Measurements from ENCODE around the gene EYA2. TPM values are rescaled to one million over a fixed set of nuclear protein-coding genes. Genes with fewer than 3 reads are reported as not detected.

EYA2 gene
- total and polyA plus RNA-seq, 2 donors (not counting 3 experiments of a cell fraction or from before 2014, with no cell fraction given) = not detected

DNA sequence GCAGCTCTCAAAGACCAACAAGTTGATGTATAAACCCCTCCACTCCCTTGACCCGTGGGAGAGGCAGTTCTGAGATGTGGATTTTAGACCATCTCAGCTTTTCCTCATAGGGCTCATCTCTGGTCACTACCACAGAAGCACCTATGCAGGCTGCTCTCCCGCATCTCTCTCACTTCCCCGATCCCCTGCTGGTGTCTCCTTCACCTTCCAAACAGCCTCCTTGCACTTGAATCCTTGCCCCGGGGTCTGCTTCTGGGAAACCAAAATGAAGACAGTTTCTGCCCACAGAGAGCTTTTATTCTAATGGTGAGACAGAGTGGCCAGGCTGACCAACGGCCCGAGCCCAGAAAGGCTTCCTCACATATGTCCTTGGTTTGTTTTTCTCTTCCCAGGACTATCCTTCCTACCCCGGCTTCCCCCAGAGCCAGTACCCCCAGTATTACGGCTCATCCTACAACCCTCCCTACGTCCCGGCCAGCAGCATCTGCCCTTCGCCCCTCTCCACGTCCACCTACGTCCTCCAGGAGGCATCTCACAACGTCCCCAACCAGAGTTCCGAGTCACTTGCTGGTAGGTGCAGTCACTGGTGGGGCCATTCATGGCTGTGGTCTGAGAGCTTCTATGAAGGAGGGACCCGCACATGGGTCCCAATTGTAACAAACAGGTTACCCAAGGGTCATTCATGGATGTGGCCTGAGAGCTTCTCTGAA, 179.3 kb downstream of the EYA2 start:
- CTCF ChIA-PET = no interaction called here

More for the DNA sequence above, 179.3 kb downstream of the EYA2 start:
- TF ChIP-seq MAX (IDR thresholded peaks at IDR 0.05; ENCODE audit: insufficient read depth, insufficient read length) (no peak), GATA2 (IDR thresholded peaks at IDR 0.05; ENCODE audit: insufficient read depth, insufficient read length, low read depth, low read length) (no peak), POLR2AphosphoS5 (IDR thresholded peaks at IDR 0.05; ENCODE audit: insufficient read depth, low read depth, low read length) (no peak), FOS (IDR thresholded peaks at IDR 0.05; ENCODE audit: borderline replicate concordance, insufficient read depth, low read length) (no peak), MYC (IDR thresholded peaks at IDR 0.05; ENCODE audit: low read depth, low read length) (no peak), JUN (IDR thresholded peaks at IDR 0.05; ENCODE audit: borderline replicate concordance, insufficient read depth, insufficient read length, low read depth) (no peak), CTCF (IDR thresholded peaks at IDR 0.05; ENCODE audit: extremely low read depth in 1 of 2, insufficient read depth in 1 of 2, low read depth in 1 of 2, low read length in 2 of 2) (no peak), EZH2 (IDR thresholded peaks at IDR 0.05; ENCODE audit: borderline replicate concordance, low read depth, low read length, severe bottlenecking) (no peak), POLR2A (IDR thresholded peaks at IDR 0.05; ENCODE audit: low read depth, low read length) (no peak)
- no peak for FAIRE-seq
- POLR2A ChIA-PET = no interaction called here
- no peak overlapping the region for H3K4me3 ChIP-seq (replicated peaks in 1 of 3; ENCODE audit: insufficient read depth in 1 of 3, low read depth in 1 of 3, low read length in 3 of 3)
- no peaks in the 10 kb centered on the region for H3K4me1 ChIP-seq (ENCODE audit: control insufficient read depth, extremely low read depth, insufficient read depth, low read length)
- H3K4me2 ChIP-seq (ENCODE audit: insufficient read depth, low read length) = no peak overlapping the region
- no TSS peak for BruUV-seq (replicated peaks)
- H3K27ac ChIP-seq (ENCODE audit: insufficient read depth, low read depth, low read length) = no peak overlapping the region
- H3K9me1 ChIP-seq (replicated peaks; ENCODE audit: control insufficient read depth, extremely low read depth, insufficient read depth, low read length) = no peaks in the 10 kb centered on the region
- no peak overlapping the region for H2AFZ ChIP-seq (ENCODE audit: low read depth, low read length)
- intact Hi-C loops (cut with micrococcal nuclease) (no loop called here), dilution Hi-C loops (cut with MboI; ENCODE audit: extremely low pct_ligation_motif_present, low sequenced_read_pairs) (no loop called here)
- no peak for DNase-seq (ENCODE audit: low read depth, low spot score)
- H3K9ac ChIP-seq (replicated peaks; ENCODE audit: extremely low read depth, insufficient read depth, low read length) = no peak overlapping the region
- no peaks in the 10 kb centered on the region for H3K9me3 ChIP-seq (replicated peaks; ENCODE audit: control insufficient read depth, insufficient read depth, low read length)
- no peaks in the 10 kb centered on the region for H3K79me2 ChIP-seq (ENCODE audit: control insufficient read depth, insufficient read depth, low read length)
- H4K20me1 ChIP-seq (replicated peaks; ENCODE audit: control insufficient read depth, extremely low read depth, insufficient read depth, low read length) = no peaks in the 10 kb centered on the region
- no peaks in the 10 kb centered on the region for H3K27me3 ChIP-seq (ENCODE audit: control insufficient read depth in 2 of 2, insufficient read depth in 2 of 2, low read length in 2 of 2)
- H3K36me3 ChIP-seq (ENCODE audit: control insufficient read depth in 2 of 2, extremely low read depth in 1 of 2, insufficient read depth in 2 of 2, low read length in 2 of 2) = no peaks in the 10 kb centered on the region

Measured in endothelial cell of umbilical vein (primary cell).